ENCODE data around the gene PEX26. TPM values are rescaled to one million over a fixed set of nuclear protein-coding genes. Genes with fewer than 3 reads are reported as not detected.

PEX26 gene
- total and polyA plus RNA-seq, 2 donors (not counting 3 experiments of a cell fraction or from before 2014, with no cell fraction given), result 25.6 to 44.4 TPM

DNA sequence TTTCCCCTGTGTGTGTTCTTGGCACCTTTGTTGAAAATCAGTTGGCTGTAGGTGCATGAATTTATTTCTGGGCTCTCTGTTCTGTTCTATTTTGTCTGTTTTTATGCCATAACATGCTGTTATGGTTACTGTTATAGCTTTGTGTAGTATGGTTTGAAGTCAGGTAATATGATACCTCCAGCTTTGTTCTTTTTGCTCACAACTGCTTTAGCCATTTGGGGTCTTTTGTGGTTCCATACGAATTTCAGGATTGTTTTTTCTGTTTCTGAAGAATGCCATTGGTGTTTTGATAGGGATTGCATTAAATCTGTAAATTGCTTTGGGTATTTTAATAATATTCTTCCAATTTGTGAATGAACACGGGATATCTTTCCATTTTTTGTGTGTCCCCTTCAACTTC is 4.7 kb downstream of the PEX26 start:
- BruUV-seq (replicated peaks), result no TSS peak
- no peak for TF ChIP-seq JUN (IDR thresholded peaks at IDR 0.05; ENCODE audit: borderline replicate concordance, insufficient read depth, insufficient read length, low read depth)
- TF ChIP-seq FOS (IDR thresholded peaks at IDR 0.05; ENCODE audit: borderline replicate concordance, insufficient read depth, low read length), result no peak
- TF ChIP-seq POLR2AphosphoS5 (IDR thresholded peaks at IDR 0.05; ENCODE audit: insufficient read depth, low read depth, low read length), result no peak
- no peak for TF ChIP-seq EZH2 (IDR thresholded peaks at IDR 0.05; ENCODE audit: borderline replicate concordance, low read depth, low read length, severe bottlenecking)
- no peak for TF ChIP-seq MYC (IDR thresholded peaks at IDR 0.05; ENCODE audit: low read depth, low read length)
- TF ChIP-seq, protein P1, sequence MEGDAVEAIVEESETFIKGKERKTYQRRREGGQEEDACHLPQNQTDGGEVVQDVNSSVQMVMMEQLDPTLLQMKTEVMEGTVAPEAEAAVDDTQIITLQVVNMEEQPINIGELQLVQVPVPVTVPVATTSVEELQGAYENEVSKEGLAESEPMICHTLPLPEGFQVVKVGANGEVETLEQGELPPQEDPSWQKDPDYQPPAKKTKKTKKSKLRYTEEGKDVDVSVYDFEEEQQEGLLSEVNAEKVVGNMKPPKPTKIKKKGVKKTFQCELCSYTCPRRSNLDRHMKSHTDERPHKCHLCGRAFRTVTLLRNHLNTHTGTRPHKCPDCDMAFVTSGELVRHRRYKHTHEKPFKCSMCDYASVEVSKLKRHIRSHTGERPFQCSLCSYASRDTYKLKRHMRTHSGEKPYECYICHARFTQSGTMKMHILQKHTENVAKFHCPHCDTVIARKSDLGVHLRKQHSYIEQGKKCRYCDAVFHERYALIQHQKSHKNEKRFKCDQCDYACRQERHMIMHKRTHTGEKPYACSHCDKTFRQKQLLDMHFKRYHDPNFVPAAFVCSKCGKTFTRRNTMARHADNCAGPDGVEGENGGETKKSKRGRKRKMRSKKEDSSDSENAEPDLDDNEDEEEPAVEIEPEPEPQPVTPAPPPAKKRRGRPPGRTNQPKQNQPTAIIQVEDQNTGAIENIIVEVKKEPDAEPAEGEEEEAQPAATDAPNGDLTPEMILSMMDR (IDR thresholded peaks at IDR 0.05; ENCODE audit: extremely low read depth in 1 of 2, insufficient read depth in 1 of 2, low read depth in 1 of 2, low read length in 2 of 2), result no peak
- TF ChIP-seq, protein P2, sequence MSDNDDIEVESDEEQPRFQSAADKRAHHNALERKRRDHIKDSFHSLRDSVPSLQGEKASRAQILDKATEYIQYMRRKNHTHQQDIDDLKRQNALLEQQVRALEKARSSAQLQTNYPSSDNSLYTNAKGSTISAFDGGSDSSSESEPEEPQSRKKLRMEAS (IDR thresholded peaks at IDR 0.05; ENCODE audit: insufficient read depth, insufficient read length), result no peak
- TF ChIP-seq GATA2 (IDR thresholded peaks at IDR 0.05; ENCODE audit: insufficient read depth, insufficient read length, low read depth, low read length), result no peak
- TF ChIP-seq POLR2A (IDR thresholded peaks at IDR 0.05; ENCODE audit: low read depth, low read length), result no peak
- CTCF ChIA-PET, result no interaction called here
- Histone ChIP-seq H3K79me2 (ENCODE audit: control insufficient read depth, insufficient read depth, low read length) (peaks cover 41% of the 10 kb centered on the region), H2AFZ (ENCODE audit: low read depth, low read length) (no peak overlapping the region), H3K36me3 (ENCODE audit: control insufficient read depth in 2 of 2, extremely low read depth in 1 of 2, insufficient read depth in 2 of 2, low read length in 2 of 2) (peaks cover 17 to 25% of the 10 kb centered on the region in 2 experiments), H3K4me1 (ENCODE audit: control insufficient read depth, extremely low read depth, insufficient read depth, low read length) (peaks cover 7% of the 10 kb centered on the region), H3K9ac (replicated peaks; ENCODE audit: extremely low read depth, insufficient read depth, low read length) (no peak overlapping the region), H3K4me2 (ENCODE audit: insufficient read depth, low read length) (no peak overlapping the region), H3K27ac (ENCODE audit: insufficient read depth, low read depth, low read length) (no peak overlapping the region), H3K4me3 (replicated peaks in 1 of 3; ENCODE audit: insufficient read depth in 1 of 3, low read depth in 1 of 3, low read length in 3 of 3) (no peak overlapping the region), H4K20me1 (replicated peaks; ENCODE audit: control insufficient read depth, extremely low read depth, insufficient read depth, low read length) (no peaks in the 10 kb centered on the region), H3K9me1 (replicated peaks; ENCODE audit: control insufficient read depth, extremely low read depth, insufficient read depth, low read length) (no peaks in the 10 kb centered on the region), H3K27me3 (ENCODE audit: control insufficient read depth in 2 of 2, insufficient read depth in 2 of 2, low read length in 2 of 2) (no peaks in the 10 kb centered on the region), H3K9me3 (replicated peaks; ENCODE audit: control insufficient read depth, insufficient read depth, low read length) (no peaks in the 10 kb centered on the region)
- dilution Hi-C loops (cut with MboI; ENCODE audit: extremely low pct_ligation_motif_present, low sequenced_read_pairs) (no loop called here), intact Hi-C loops (cut with micrococcal nuclease) (no loop called here)
- POLR2A ChIA-PET, result no interaction called here
- DNase-seq (ENCODE audit: low read depth, low spot score) (no peak), FAIRE-seq (no peak)

All from endothelial cell of umbilical vein (primary cell).